Right ventricle myocardium inferior (tissue), 1 donor: ENCODE data around the gene MLIP. TPM values are rescaled to one million over a fixed set of nuclear protein-coding genes. Genes with fewer than 3 reads are reported as not detected.

ENCODE experiments used
- ATAC-seq: fragments of 200-7000 bp; cut with Tn5 transposase; one replicate; pipeline ENCODE4 v1.9.1; 2020; ENCODE audit warnings: mild to moderate bottlenecking, moderate library complexity
- DNase-seq: peaks from one replicate; pipeline ENCODE4 v3.0.0; 2021; ENCODE audit errors: missing footprints
- intact Hi-C: fragments of 100-400 bp; cut with DNase I; formaldehyde crosslinking; loops from one replicate; pipeline ENCODE4 v1.11.0; 2022
- total RNA-seq: library from RNA; stranded (reverse); fragmentation: NEBNext Ultra II Directional; extraction: Animal tissue kit (Norgen Biotek cat#: 25700); gene quantifications from one replicate; pipeline ENCODE4 v1.2.1, GENCODE V29; 2021
- donor health status: DM: no; HTN: yes; CAD: no; lungs with severe emphysema.

The MLIP gene
- total RNA-seq, 1 donor from 2014 or later, result 407 TPM

GRCh38 chr6:54254886-54255285, 143.6 kb downstream of the MLIP start:
- intact Hi-C loops, result no loop called here
- peak; percentile 61 for ATAC-seq
- no peak for DNase-seq

- intact Hi-C loops, result no loop called here
- DNase-seq (no peak), ATAC-seq (peak; percentile 90)
Measured at GRCh38 chr6:54255886-54256285, 144.6 kb downstream of the MLIP start.

GRCh38 chr6:54260025-54260424, 148.8 kb downstream of the MLIP start:
- no peak for ATAC-seq
- no peak for DNase-seq
- intact Hi-C loops, result no loop called here

GRCh38 chr6:54262499-54262898, 151.3 kb downstream of the MLIP start:
- ATAC-seq, result no peak
- intact Hi-C loops, result no loop called here
- DNase-seq, result no peak

- intact Hi-C loops, result no loop called here
- ATAC-seq (no peak), DNase-seq (no peak)
Measured at GRCh38 chr6:54262971-54263370, 151.7 kb downstream of the MLIP start.

- ATAC-seq (no peak), DNase-seq (no peak)
- intact Hi-C loops, result loop anchor here (5.0 kb wide), 1 partner anchor 277 kb away; no protein-coding TSS in a partner anchor
Measured at GRCh38 chr6:54264581-54265272, 153.5 kb downstream of the MLIP start.

- intact Hi-C loops, result loop anchor here (5.0 kb wide), 1 partner anchor 279 kb away; no protein-coding TSS in a partner anchor
- ATAC-seq, result peak; percentile 35
- no peak for DNase-seq
Measured at GRCh38 chr6:54266400-54266923, 155.2 kb downstream of the MLIP start.

GRCh38 chr6:54267798-54268197, 156.6 kb downstream of the MLIP start:
- intact Hi-C loops, result loop anchor here (5.0 kb wide), 1 partner anchor 280 kb away; no protein-coding TSS in a partner anchor
- ATAC-seq (no peak), DNase-seq (no peak)

- intact Hi-C loops, result no loop called here
- ATAC-seq (peak; percentile 29), DNase-seq (no peak)
Measured at GRCh38 chr6:54273214-54273820, 162.1 kb downstream of the MLIP start.

GRCh38 chr6:54274383-54274782, 163.1 kb downstream of the MLIP start:
- DNase-seq (no peak), ATAC-seq (no peak)
- intact Hi-C loops, result no loop called here

GRCh38 chr6:54282186-54282585, 170.9 kb downstream of the MLIP start:
- ATAC-seq (no peak), DNase-seq (no peak)
- intact Hi-C loops, result no loop called here

- no peak for ATAC-seq
- no peak for DNase-seq
- intact Hi-C loops, result no loop called here
Measured at GRCh38 chr6:54284161-54284860, 173.1 kb downstream of the MLIP start.

- DNase-seq (no peak), ATAC-seq (no peak)
- intact Hi-C loops, result no loop called here
Measured at GRCh38 chr6:54285595-54285994, 174.4 kb downstream of the MLIP start.

- intact Hi-C loops, result no loop called here
- ATAC-seq (no peak), DNase-seq (no peak)
Measured at GRCh38 chr6:54286141-54286540, 174.9 kb downstream of the MLIP start.

- DNase-seq (no peak), ATAC-seq (no peak)
- intact Hi-C loops, result no loop called here
Measured at GRCh38 chr6:54288474-54288873, 177.2 kb downstream of the MLIP start.

GRCh38 chr6:54289426-54289825, 178.2 kb downstream of the MLIP start:
- no peak for ATAC-seq
- DNase-seq, result no peak
- intact Hi-C loops, result no loop called here

- ATAC-seq (no peak), DNase-seq (no peak)
- intact Hi-C loops, result no loop called here
Measured at GRCh38 chr6:54291146-54291545, 179.9 kb downstream of the MLIP start.

GRCh38 chr6:54291738-54292137, 180.5 kb downstream of the MLIP start:
- ATAC-seq (no peak), DNase-seq (no peak)
- intact Hi-C loops, result no loop called here

GRCh38 chr6:54294965-54295532, 183.8 kb downstream of the MLIP start:
- ATAC-seq, result no peak
- intact Hi-C loops, result no loop called here
- peak; percentile 58 for DNase-seq
